Cardiac fibroblast (primary cell): Measurements from ENCODE around the gene GSTA4.
"Not testable (repeated sequence)": the region's sequence is repeated elsewhere in the genome, so short reads cannot be mapped to it uniquely, and the experiment has no call there.

ENCODE experiments used
- DNase-seq, 2 donors: peaks; one replicate each; pipeline versions ENCODE4 v3.0.0 to v3.0.0-alpha.2; 2010; ENCODE audit warnings: low read depth in 2 of 2
- H3K4me3 ChIP-seq, 2 donors: replicated peaks in 1 of 2; 1 replicate in 1 of 2; 2 replicates in 1 of 2; pipeline ENCODE4 v1.5.1; 2011; ENCODE audit warnings: low read depth in 2 of 2, low read length in 2 of 2, mild to moderate bottlenecking in 2 of 2, moderate library complexity in 1 of 2
- TF ChIP-seq, protein P1 (sequence below): IDR thresholded peaks from one replicate; pipeline ENCODE4 v1.5.1; 2011; ENCODE audit warnings: low read depth, mild to moderate bottlenecking, low read length, inconsistent platforms

GSTA4 gene

DNA sequence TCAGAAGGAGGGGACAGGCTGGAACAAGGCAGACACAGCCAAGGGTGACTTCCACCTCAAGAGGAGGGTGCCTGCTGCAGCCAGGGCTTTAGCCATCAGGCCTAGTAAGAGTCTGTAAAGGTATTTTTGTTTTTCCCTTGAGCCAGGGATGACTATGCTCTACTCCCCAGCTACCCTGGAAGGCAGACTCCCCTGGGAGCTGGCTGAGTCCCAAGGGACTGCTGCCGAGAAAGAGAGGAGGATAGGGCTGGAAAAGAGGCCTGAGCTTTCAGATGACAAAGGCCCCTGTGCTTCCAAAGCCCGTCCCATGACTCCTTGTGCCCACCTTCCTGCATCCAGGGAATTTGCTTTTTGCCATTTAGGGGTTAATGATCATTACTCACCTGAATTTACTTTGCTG lies 14.0 kb upstream of the GSTA4 start:
- no peak overlapping the region for H3K4me3 ChIP-seq
- TF ChIP-seq, protein P1, sequence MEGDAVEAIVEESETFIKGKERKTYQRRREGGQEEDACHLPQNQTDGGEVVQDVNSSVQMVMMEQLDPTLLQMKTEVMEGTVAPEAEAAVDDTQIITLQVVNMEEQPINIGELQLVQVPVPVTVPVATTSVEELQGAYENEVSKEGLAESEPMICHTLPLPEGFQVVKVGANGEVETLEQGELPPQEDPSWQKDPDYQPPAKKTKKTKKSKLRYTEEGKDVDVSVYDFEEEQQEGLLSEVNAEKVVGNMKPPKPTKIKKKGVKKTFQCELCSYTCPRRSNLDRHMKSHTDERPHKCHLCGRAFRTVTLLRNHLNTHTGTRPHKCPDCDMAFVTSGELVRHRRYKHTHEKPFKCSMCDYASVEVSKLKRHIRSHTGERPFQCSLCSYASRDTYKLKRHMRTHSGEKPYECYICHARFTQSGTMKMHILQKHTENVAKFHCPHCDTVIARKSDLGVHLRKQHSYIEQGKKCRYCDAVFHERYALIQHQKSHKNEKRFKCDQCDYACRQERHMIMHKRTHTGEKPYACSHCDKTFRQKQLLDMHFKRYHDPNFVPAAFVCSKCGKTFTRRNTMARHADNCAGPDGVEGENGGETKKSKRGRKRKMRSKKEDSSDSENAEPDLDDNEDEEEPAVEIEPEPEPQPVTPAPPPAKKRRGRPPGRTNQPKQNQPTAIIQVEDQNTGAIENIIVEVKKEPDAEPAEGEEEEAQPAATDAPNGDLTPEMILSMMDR: no peak
- peak in 1 of 2 donors; percentile 38 for DNase-seq

DNA sequence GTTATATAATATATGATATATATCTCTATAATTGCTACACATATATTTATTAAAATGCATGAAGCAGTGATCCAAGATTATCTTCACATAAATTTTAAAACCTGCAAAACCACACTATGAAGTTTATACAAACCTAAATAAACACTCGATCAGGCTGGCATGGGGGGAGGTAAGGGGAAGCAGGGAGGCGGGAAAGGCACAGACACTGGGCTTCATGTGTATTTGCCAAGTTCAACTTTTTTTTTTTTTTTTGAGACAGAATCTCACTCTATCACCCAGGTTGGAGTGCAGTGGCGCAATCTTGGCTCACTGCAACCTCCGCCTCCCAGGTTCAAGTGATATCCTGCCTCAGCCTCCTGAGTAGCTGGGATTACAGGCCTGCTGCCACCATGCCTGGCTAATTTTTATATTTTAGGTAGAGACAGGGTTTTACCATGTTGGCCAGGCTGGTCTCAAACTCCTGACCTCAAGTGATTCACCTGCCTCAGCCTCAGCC lies 13.2 kb upstream of the GSTA4 start:
- not testable (repeated sequence) for DNase-seq, H3K4me3 ChIP-seq

DNA sequence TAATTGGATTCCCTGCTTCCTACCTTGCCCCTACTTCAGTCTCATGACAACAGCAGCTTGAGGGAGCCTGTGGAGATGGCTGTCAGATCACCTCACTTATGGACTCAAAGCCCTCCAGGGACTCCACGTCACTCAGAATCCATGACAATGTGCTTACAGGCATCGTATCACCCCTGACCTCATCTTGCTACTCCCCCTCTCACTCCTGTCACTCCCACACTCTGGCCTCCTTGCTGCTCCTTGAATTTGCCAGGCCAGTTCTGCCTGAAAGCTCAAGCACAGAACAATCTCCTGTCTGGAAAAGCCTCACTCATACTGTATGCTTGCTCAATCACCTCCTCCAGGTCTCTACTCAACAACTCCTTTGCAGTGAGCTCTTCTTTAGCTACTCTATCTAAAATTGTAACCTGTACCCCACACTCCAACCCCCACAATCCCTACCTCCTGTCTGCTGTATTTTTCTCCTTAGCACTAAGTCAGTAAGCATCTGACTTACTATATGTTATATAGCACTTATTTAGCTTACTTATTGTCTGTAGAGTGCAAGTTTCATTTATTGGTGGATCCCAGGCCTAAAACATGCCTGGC lies 10.7 kb upstream of the GSTA4 start:
- no peak overlapping the region for H3K4me3 ChIP-seq
- no peak for DNase-seq
- TF ChIP-seq, protein P1: no peak

- no peak overlapping the region for H3K4me3 ChIP-seq
- TF ChIP-seq, protein P1: no peak
- no peak for DNase-seq
These were observed 4.4 kb upstream of the GSTA4 start for GRCh38 chr6:52999456-52999855.

DNA sequence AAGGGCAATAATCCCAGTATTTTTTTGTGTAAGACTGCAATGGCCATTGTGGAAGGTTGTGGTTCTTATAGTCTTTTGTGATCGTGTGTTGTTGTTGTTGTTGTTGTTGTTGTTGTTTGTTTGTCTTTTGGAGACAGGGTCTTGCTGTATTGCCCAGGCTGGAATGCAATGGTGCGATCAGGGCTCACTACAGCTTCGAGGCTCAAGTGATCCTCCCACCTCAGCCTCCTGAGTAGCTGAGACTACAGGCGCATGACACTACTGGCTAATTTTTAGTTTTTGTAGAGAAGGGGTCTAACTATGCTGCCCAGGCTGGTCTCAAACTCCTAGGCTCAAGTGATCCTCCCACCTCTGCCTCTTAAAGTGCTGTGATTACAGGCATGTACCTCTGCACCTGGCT lies 3.5 kb upstream of the GSTA4 start:
- DNase-seq: no peak
- no peak overlapping the region for H3K4me3 ChIP-seq
- TF ChIP-seq, protein P1: no peak

GRCh38 chr6:52995913-52996645 lies 995 bp upstream of the GSTA4 start:
- H3K4me3 ChIP-seq: peak overlapping the region in 1 of 2 donors; percentile 27
- peak; percentile 87 to 90 for DNase-seq
- TF ChIP-seq, protein P1: no peak

- DNase-seq: peak in 1 of 2 donors; percentile 24
- TF ChIP-seq, protein P1: no peak
- peak overlapping the region; percentile 62 to 77 for H3K4me3 ChIP-seq
These were observed 320 bp downstream of the GSTA4 start for GRCh38 chr6:52994839-52995088.
